IMR-90 (cell line): Measurements from ENCODE around the gene TMEM145. TPM values are rescaled to one million over a fixed set of nuclear protein-coding genes. Genes with fewer than 3 reads are reported as not detected.

Source experiments
- ATAC-seq: fragments of 200-7000 bp; cut with Tn5 transposase; 2 replicates; pipeline ENCODE4 v1.9.1; 2020; ENCODE audit warnings: low read depth, mild to moderate bottlenecking, moderate library complexity
- BruUV-seq: library from RNA; stranded (reverse); fragments of 400-500 nt; replicated peaks from 2 replicates; lab custom pipeline; 2021; lab: Mats Ljungman, UMichigan
- CTCF ChIA-PET: fragments of 300-600 bp; formaldehyde crosslinking; extraction: SDS; loops from one replicate; lab custom pipeline; 2021; ENCODE audit warnings: antibody characterized with exemption; lab: Yijun Ruan, JAX
- POLR2A ChIA-PET: fragments of 300-600 bp; sonication (Branson Sonifier 250); formaldehyde crosslinking; loops from one replicate; lab custom pipeline; 2022; ENCODE audit warnings: antibody characterized with exemption; ENCODE audit not compliant: unreplicated experiment; lab: Charles Lee
- DNase-seq: peaks from one replicate; pipeline ENCODE4 v3.0.0; 2013
- H2AFZ ChIP-seq: replicated peaks from 2 replicates; pipeline ENCODE3; 2013; ENCODE audit warnings: low read length, mild to moderate bottlenecking; ENCODE audit not compliant: poor library complexity
- H2AK5ac ChIP-seq: 2 replicates; pipeline ENCODE4 v1.6.1; 2013; ENCODE audit warnings: low read depth, low read length, inconsistent platforms
- H2AK9ac ChIP-seq: replicated peaks from 2 replicates; pipeline ENCODE3; 2013; ENCODE audit warnings: mild to moderate bottlenecking, low read depth, low read length, moderate library complexity; ENCODE audit not compliant: poor library complexity
- H2BK120ac ChIP-seq: 2 replicates; pipeline ENCODE4 v1.6.1; 2013; ENCODE audit warnings: low read depth, low read length, inconsistent platforms
- H2BK15ac ChIP-seq: 3 replicates; pipeline ENCODE4 v1.6.1; 2013; ENCODE audit warnings: low read depth, low read length, inconsistent platforms
- H2BK20ac ChIP-seq: 2 replicates; pipeline ENCODE4 v1.6.1; 2013; ENCODE audit warnings: low read depth, mild to moderate bottlenecking, inconsistent platforms, low read length, moderate library complexity
- H2BK5ac ChIP-seq: 2 replicates; pipeline ENCODE4 v1.6.1; 2013; ENCODE audit warnings: mild to moderate bottlenecking, low read depth, low read length, inconsistent platforms; ENCODE audit not compliant: poor library complexity, severe bottlenecking
- H3K14ac ChIP-seq: replicated peaks from 2 replicates; pipeline ENCODE4 v1.6.1; 2013; ENCODE audit warnings: low read depth, low read length, inconsistent platforms
- H3K18ac ChIP-seq: 2 replicates; pipeline ENCODE4 v1.6.1; 2013; ENCODE audit warnings: low read depth, low read length, control low read depth
- H3K23ac ChIP-seq: 2 replicates; pipeline ENCODE4 v1.6.1; 2013; ENCODE audit warnings: low read depth, low read length, inconsistent platforms
- H3K27ac ChIP-seq: 2 replicates; pipeline ENCODE4 v1.5.1; 2013; ENCODE audit warnings: mild to moderate bottlenecking, control low read depth, low read length; ENCODE audit not compliant: insufficient read depth
- H3K27me3 ChIP-seq: 2 replicates; pipeline ENCODE4 v1.6.1; 2013; ENCODE audit warnings: low read length; ENCODE audit not compliant: control insufficient read depth, insufficient read depth
- H3K36me3 ChIP-seq: 2 replicates; pipeline ENCODE4 v1.6.1; 2013; ENCODE audit warnings: low read length, mixed read lengths; ENCODE audit not compliant: control insufficient read depth, insufficient read depth
- H3K4ac ChIP-seq: 2 replicates; pipeline ENCODE4 v1.6.1; 2013; ENCODE audit warnings: low read depth, low read length, inconsistent platforms
- H3K4me1 ChIP-seq: 2 replicates; pipeline ENCODE4 v1.6.1; 2013; ENCODE audit warnings: low read length, mixed read lengths; ENCODE audit not compliant: control insufficient read depth, insufficient read depth
- H3K4me2 ChIP-seq: 2 replicates; pipeline ENCODE4 v1.6.1; 2013; ENCODE audit warnings: low read depth, mild to moderate bottlenecking, control low read depth, low read length, moderate library complexity
- H3K4me3 ChIP-seq: 2 replicates; pipeline ENCODE4 v1.5.1; 2013; ENCODE audit warnings: low read depth, mild to moderate bottlenecking, control low read depth, low read length, moderate library complexity; ENCODE audit not compliant: insufficient read depth
- H3K56ac ChIP-seq: 2 replicates; pipeline ENCODE4 v1.6.1; 2013; ENCODE audit warnings: low read length, inconsistent platforms; ENCODE audit not compliant: insufficient read depth; ENCODE audit errors: extremely low read depth
- H3K79me1 ChIP-seq, 2 experiments: 2 replicates each; pipeline ENCODE4 v1.6.1; 2013; ENCODE audit warnings: low read length in 2 of 2, inconsistent platforms in 1 of 2, low read depth in 1 of 2
- H3K9ac ChIP-seq: 2 replicates; pipeline ENCODE4 v1.6.1; 2013; ENCODE audit warnings: low read depth, low read length, control low read depth
- H3K9me1 ChIP-seq: 2 replicates; pipeline ENCODE4 v1.6.1; 2013; ENCODE audit warnings: low read length, inconsistent platforms; ENCODE audit not compliant: insufficient read depth
- H3K9me3 ChIP-seq: 2 replicates; pipeline ENCODE4 v1.6.1; 2013; ENCODE audit warnings: low read length; ENCODE audit not compliant: control insufficient read depth, insufficient read depth
- H4K20me1 ChIP-seq: 2 replicates; pipeline ENCODE4 v1.6.1; 2013; ENCODE audit warnings: low read length, inconsistent platforms; ENCODE audit not compliant: insufficient read depth
- H4K5ac ChIP-seq: 2 replicates; pipeline ENCODE4 v1.6.1; 2013; ENCODE audit warnings: mild to moderate bottlenecking, low read depth, low read length, control low read depth
- H4K8ac ChIP-seq, 2 experiments: 2 replicates each; pipeline ENCODE4 v1.6.1; 2013; ENCODE audit warnings: low read depth in 2 of 2, low read length in 2 of 2, control low read depth in 1 of 2, inconsistent platforms in 1 of 2
- H4K91ac ChIP-seq: 2 replicates; pipeline ENCODE4 v1.6.1; 2013; ENCODE audit warnings: low read depth, low read length, inconsistent platforms; ENCODE audit not compliant: insufficient read depth
- BHLHE40 ChIP-seq: fragments of 150-350 bp; IDR thresholded peaks from 2 replicates; pipeline ENCODE4 v1.6.1; 2016; ENCODE audit warnings: mild to moderate bottlenecking, low read depth, low read length
- CEBPB ChIP-seq: IDR thresholded peaks from 2 replicates; pipeline ENCODE4 v1.6.1; 2012; ENCODE audit warnings: low read depth, low read length, improper control_type of control experiment
- CHD1 ChIP-seq: IDR thresholded peaks from 2 replicates; pipeline ENCODE4 v1.6.1; 2012; ENCODE audit warnings: low read depth, low read length, improper control_type of control experiment
- FOS ChIP-seq: fragments of 150-350 bp; IDR thresholded peaks from 2 replicates; pipeline ENCODE4 v1.6.1; 2016; ENCODE audit warnings: low read depth, low read length
- MAFK ChIP-seq: IDR thresholded peaks from 2 replicates; pipeline ENCODE4 v1.6.1; 2012; ENCODE audit warnings: low read depth, low read length, improper control_type of control experiment
- MAZ ChIP-seq: IDR thresholded peaks from 2 replicates; pipeline ENCODE4 v1.6.1; 2012; ENCODE audit warnings: low read depth, mild to moderate bottlenecking, low read length, improper control_type of control experiment, moderate library complexity, borderline replicate concordance
- MXI1 ChIP-seq: IDR thresholded peaks from 2 replicates; pipeline ENCODE4 v1.6.1; 2012; ENCODE audit warnings: low read depth, mild to moderate bottlenecking, low read length, moderate library complexity, borderline replicate concordance
- NFE2L2 ChIP-seq: fragments of 150-350 bp; IDR thresholded peaks from 2 replicates; pipeline ENCODE4 v1.6.1; 2016; ENCODE audit warnings: low read depth, mild to moderate bottlenecking, low read length
- RAD21 ChIP-seq: IDR thresholded peaks from 2 replicates; pipeline ENCODE4 v1.6.1; 2012; ENCODE audit warnings: low read length, improper control_type of control experiment
- RFX5 ChIP-seq: IDR thresholded peaks from 2 replicates; pipeline ENCODE4 v1.8.0; 2012; ENCODE audit warnings: low read depth, mild to moderate bottlenecking, low read length, moderate library complexity
- SMC3 ChIP-seq: fragments of 150-350 bp; IDR thresholded peaks from 2 replicates; pipeline ENCODE4 v1.6.1; 2016; ENCODE audit warnings: low read depth, mild to moderate bottlenecking, antibody characterized with exemption, low read length, moderate library complexity
- WGBS, 2 experiments: methylation state at CpG; one replicate each; pipeline versions ENCODE4 v1.1.5 to v1.1.7; 2013; ENCODE audit warnings: missing lambda C conversion rate in 2 of 2; ENCODE audit not compliant: insufficient read length in 1 of 2; ENCODE audit errors: extremely low coverage in 2 of 2; 5-methylcytosine and 5-hydroxymethylcytosine counted together
- dilution Hi-C: fragments of 300-500 bp; cut with HindIII; formaldehyde crosslinking; loops from one replicate; pipeline ENCODE4 v1.14.3; 2018; ENCODE audit warnings: low sequenced_read_pairs; ENCODE audit not compliant: unreplicated experiment
- in situ Hi-C: fragments of 300-500 bp; cut with MboI; formaldehyde crosslinking; loops from 3 replicates; pipeline ENCODE4 v1.14.3; 2019; ENCODE audit warnings: low sequenced_read_pairs, inconsistent platforms, mixed read lengths
- intact Hi-C: fragments of 100-400 bp; cut with micrococcal nuclease; formaldehyde crosslinking; loops from 2 replicates; pipeline ENCODE4 v1.10.0; 2022
- polyA plus RNA-seq, 3 experiments: library from polyadenylated mRNA; depleted of rRNA; stranded (reverse); fragments of >200 nt; gene quantifications; 2 replicates each; pipeline ENCODE4 v1.2.3, GENCODE V29; 2012; ENCODE audit warnings: low replicate concordance in 1 of 3
- total RNA-seq: library from RNA; depleted of rRNA; stranded (reverse); fragments of >200 nt; gene quantifications from 2 replicates; pipeline ENCODE4 v1.2.3, GENCODE V29; 2012

TMEM145 gene
- total and polyA plus RNA-seq, 2 of the 4 experiments (the other 2 are of a cell fraction): under 0.01 to 0.41 TPM

DNA sequence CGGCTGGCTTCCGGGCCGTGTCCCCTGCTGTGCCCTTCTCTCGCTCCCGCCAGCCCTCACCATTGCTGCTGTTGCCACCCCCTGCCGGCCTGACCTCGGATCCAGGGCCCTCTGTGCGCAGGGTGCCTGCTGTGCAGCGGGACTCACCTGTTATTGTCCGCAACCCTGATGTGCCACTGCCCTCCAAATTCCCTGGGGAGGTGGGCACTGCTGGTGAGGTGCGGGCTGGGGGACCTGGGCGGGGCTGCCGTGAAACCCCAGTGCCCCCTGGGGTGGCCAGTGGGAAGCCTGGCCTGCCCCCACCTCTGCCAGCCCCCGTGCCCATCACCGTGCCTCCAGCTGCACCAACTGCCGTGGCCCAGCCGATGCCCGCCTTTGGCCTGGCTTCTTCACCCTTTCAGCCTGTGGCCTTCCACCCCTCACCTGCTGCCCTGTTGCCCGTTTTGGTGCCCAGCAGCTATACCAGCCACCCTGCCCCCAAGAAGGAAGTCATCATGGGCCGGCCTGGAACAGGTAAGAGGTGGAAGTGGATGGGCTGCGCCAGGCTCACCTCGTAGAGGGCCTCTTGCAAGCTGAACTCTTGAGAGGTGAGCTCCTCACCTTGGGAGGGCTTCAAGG, 38.9 kb upstream of the TMEM145 start:
- H3K18ac ChIP-seq: no peak overlapping the region
- H3K27me3 ChIP-seq: no peaks in the 10 kb centered on the region
- H2AK5ac ChIP-seq: no peak overlapping the region
- no peak overlapping the region for H2BK15ac ChIP-seq
- peaks cover 28% of the 10 kb centered on the region; the same call in 1 of the 2 replicates for H4K20me1 ChIP-seq
- H3K4ac ChIP-seq: no peak overlapping the region
- H4K8ac ChIP-seq: no peak overlapping the region
- no peak overlapping the region for H3K27ac ChIP-seq
- H3K79me1 ChIP-seq: peaks cover 44 to 81% of the 10 kb centered on the region in 2 experiments
- no peak overlapping the region for H4K91ac ChIP-seq
- peak overlapping the region; percentile 58 for H2AK9ac ChIP-seq
- H3K4me1 ChIP-seq: peaks cover 25% of the 10 kb centered on the region
- no peak overlapping the region for H2BK120ac ChIP-seq
- BruUV-seq: no TSS peak
- TF ChIP-seq CEBPB: no peak
- TF ChIP-seq RFX5: no peak
- no peak for TF ChIP-seq NFE2L2
- no peak for TF ChIP-seq MXI1
- TF ChIP-seq CHD1: no peak
- TF ChIP-seq MAFK: no peak
- no peak for TF ChIP-seq BHLHE40
- no peak for TF ChIP-seq FOS
- TF ChIP-seq SMC3: no peak
- TF ChIP-seq MAZ: no peak
- no peak for TF ChIP-seq RAD21
- no peak overlapping the region for H2BK5ac ChIP-seq
- H3K23ac ChIP-seq: peak overlapping the region; percentile 7; the same call in 1 of the 2 replicates
- peaks cover 29% of the 10 kb centered on the region for H3K36me3 ChIP-seq
- H3K14ac ChIP-seq: no peak overlapping the region
- H3K9me3 ChIP-seq: no peaks in the 10 kb centered on the region
- 95% methylated on average over 3 of the region's 22 CpGs; no CpG with 5 or more reads in 1 of the 2 experiments for WGBS, 2 experiments
- dilution Hi-C loops: no loop called here
- intact Hi-C loops: no loop called here
- peaks cover 8% of the 10 kb centered on the region; the same call in 1 of the 2 replicates for H3K9me1 ChIP-seq
- H2AFZ ChIP-seq: peak overlapping the region; percentile 33
- no peak overlapping the region for H3K4me2 ChIP-seq
- CTCF ChIA-PET: no interaction called here
- POLR2A ChIA-PET: no interaction called here
- no peak overlapping the region for H4K5ac ChIP-seq
- no peak overlapping the region for H3K9ac ChIP-seq
- DNase-seq (no peak), ATAC-seq (no peak)
- in situ Hi-C loops: no loop called here
- no peak overlapping the region for H2BK20ac ChIP-seq
- no peak overlapping the region for H3K56ac ChIP-seq
- H3K4me3 ChIP-seq: no peak overlapping the region
